ENCODE results near the gene SMNDC1. TPM values are rescaled to one million over a fixed set of nuclear protein-coding genes. Genes with fewer than 3 reads are reported as not detected.

SMNDC1 gene
- 1 to 10 TPM; 7.5 to 7.6 TPM for total RNA-seq

DNA sequence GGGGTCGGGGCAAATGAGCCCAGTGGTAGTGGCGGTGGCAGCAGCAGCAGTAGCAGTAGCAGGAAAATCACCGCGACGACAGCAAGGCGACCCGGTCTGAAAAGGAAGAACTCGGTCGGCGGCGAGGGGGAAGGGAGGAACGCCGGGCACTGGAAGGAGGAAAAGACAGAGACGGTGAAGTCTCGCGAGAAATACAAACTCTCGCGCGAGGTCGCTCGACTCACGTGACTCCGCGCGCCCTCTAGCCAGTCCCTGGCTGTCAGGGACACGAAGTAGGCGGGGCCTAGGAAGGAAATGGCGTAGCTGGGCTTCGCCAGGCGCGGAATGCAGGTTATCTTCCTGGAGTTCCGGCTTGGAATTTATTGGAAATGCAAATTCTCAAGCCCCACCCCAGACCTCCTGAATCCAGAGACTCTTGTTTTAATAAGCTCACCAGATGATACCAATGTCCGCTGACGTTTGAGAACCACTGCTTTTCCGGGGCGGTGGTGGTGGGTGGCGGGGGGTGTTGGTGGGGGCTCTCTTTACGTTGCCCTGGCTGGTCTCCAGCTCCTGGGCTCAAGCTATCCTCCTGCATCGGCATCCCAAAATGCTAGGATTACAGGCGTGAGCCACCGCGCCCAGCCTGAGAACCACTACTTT is at the start of gene SMNDC1:
SMNDC1 (minus strand) TSS at position 141 of the 642 bp plus-strand sequence. CDS start 1,333 bp downstream, outside the sequence.
- Histone ChIP-seq H3K9me3 (no peaks in the 10 kb centered on the region), H3K36me3 (replicated peaks in 1 of 2; ENCODE audit: insufficient read depth in 1 of 2, low read depth in 2 of 2) (peaks cover 0 to 2% of the 10 kb centered on the region in 2 donors), H3K27me3 (no peaks in the 10 kb centered on the region), H3K4me1 (peaks cover 49% of the 10 kb centered on the region), H3K4me3 (peak within 1 kb of the TSS; percentile 62 to 83), H3K27ac (peak within 1 kb of the TSS; percentile 71 to 95 (median 90))
- ATAC-seq: peak; percentile 96
- 0% methylated on average over 42 of the region's 42 CpGs for WGBS, 2 donors
- TF ChIP-seq, protein P1, sequence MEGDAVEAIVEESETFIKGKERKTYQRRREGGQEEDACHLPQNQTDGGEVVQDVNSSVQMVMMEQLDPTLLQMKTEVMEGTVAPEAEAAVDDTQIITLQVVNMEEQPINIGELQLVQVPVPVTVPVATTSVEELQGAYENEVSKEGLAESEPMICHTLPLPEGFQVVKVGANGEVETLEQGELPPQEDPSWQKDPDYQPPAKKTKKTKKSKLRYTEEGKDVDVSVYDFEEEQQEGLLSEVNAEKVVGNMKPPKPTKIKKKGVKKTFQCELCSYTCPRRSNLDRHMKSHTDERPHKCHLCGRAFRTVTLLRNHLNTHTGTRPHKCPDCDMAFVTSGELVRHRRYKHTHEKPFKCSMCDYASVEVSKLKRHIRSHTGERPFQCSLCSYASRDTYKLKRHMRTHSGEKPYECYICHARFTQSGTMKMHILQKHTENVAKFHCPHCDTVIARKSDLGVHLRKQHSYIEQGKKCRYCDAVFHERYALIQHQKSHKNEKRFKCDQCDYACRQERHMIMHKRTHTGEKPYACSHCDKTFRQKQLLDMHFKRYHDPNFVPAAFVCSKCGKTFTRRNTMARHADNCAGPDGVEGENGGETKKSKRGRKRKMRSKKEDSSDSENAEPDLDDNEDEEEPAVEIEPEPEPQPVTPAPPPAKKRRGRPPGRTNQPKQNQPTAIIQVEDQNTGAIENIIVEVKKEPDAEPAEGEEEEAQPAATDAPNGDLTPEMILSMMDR (IDR thresholded peaks at IDR 0.05): peak in 1 of 7 experiments; percentile 21
- peak; percentile 44 to 83 (median 83) for TF ChIP-seq POLR2A (IDR thresholded peaks at IDR 0.05)
- intact Hi-C loops (cut with DNase I): no loop called here
- peak; percentile 99 for DNase-seq

DNA sequence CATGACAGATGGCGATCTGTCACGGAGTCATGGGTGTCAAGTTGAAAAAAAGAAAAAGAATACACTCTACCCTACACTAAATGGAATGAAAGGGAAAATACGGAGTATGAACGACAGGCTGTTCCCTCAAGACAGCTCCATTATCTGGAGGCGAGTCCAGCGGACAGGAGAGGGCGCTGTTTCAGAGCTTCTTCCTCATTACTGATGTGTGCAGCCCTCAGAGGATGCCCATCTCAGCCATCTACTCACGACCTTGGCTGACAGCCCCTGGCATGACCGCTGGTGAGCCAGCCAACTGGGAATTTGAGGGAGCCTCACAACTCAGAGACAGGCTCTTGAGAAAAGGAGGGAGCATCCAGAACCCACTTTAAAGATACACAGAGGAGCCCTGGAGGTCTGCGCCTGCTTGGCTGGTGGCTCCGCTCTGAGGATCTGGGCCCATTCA is 49.6 kb upstream of the SMNDC1 start:
- H3K27ac ChIP-seq: no peak overlapping the region
- H3K4me1 ChIP-seq: peaks cover 10% of the 10 kb centered on the region
- DNase-seq (peak; percentile 75 to 83 (median 80)), ATAC-seq (peak; percentile 67)
- H3K27me3 ChIP-seq: no peaks in the 10 kb centered on the region
- intact Hi-C loops (cut with DNase I): loop anchor here (10.0 kb wide), 1 partner anchor 190 kb away; no protein-coding TSS in a partner anchor
- 10 to 27% methylated on average over 9 to 11 of the region's 11 CpGs for WGBS, 2 donors
- no peaks in the 10 kb centered on the region for H3K9me3 ChIP-seq
- H3K36me3 ChIP-seq (replicated peaks in 1 of 2; ENCODE audit: insufficient read depth in 1 of 2, low read depth in 2 of 2): no peaks in the 10 kb centered on the region
- TF ChIP-seq POLR2A (IDR thresholded peaks at IDR 0.05): no peak
- TF ChIP-seq, protein P1 (IDR thresholded peaks at IDR 0.05): peak; percentile 42 to 79 (median 63)
- no peak overlapping the region for H3K4me3 ChIP-seq

DNA sequence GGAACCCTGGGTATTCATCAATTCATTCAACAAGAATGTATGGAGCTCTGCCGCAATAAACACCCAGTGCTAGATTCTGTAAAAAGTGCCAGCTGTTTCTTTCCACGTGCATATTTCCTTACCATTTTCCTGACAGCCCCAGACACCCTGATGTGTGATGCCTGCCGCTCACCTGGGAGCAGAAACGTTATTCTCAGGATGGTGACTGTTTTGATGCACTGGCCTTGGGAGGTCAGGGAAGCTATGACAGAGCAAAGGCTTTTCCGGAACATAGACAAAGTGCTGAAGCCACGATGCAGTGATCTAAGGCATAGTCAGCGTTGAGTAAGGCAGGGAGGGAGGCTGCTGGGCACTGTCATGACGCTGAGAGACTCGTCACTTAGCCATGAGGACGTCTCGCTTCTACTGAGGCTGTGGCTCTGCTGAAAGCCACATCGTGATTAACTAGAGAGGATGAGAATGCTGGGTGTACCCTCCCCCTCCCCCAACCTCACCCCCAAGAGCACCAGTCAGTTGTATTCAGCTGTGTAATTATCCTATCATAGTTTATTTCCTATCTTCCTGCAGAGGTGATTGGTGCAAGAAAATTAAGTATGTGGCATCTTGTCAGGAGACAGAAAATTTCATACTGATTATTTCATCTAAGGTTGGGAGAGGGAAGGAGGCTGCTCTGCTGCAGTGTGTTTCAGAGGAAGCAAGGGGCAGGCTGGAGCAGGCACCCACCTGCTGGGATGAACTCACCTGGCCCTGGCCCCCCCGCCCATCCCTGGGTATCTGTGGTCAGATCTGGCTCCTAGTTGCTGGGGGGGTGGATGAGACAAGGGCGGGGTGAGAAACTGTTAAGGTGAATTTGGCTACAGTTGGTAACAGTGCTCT is 48.8 kb upstream of the SMNDC1 start:
- no peaks in the 10 kb centered on the region for H3K36me3 ChIP-seq (replicated peaks in 1 of 2; ENCODE audit: insufficient read depth in 1 of 2, low read depth in 2 of 2)
- no peak for ATAC-seq
- intact Hi-C loops (cut with DNase I): loop anchor here (10.0 kb wide), 1 partner anchor 191 kb away; no protein-coding TSS in a partner anchor
- 23 to 27% methylated on average over 14 of the region's 14 CpGs for WGBS, 2 donors
- no peak for DNase-seq
- peaks cover 4% of the 10 kb centered on the region for H3K4me1 ChIP-seq
- no peaks in the 10 kb centered on the region for H3K27me3 ChIP-seq
- H3K9me3 ChIP-seq: no peaks in the 10 kb centered on the region
- no peak overlapping the region for H3K27ac ChIP-seq
- H3K4me3 ChIP-seq: no peak overlapping the region
- TF ChIP-seq POLR2A (IDR thresholded peaks at IDR 0.05): no peak
- TF ChIP-seq, protein P1 (IDR thresholded peaks at IDR 0.05): no peak

DNA sequence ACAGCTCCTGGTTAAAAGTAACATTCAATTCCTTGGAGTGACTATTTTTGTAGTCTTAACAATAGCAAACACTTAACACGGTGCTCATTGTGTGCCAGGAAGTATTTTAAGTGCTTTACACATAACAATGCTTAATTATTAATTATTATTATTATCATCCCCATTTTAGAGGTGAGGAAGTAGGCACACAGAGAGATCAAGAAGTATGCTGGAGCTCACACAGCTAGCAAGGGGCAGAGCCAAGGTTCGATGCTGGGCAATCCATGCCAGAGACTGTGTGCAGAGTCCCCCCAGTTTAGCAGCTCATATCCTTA is 48.2 kb upstream of the SMNDC1 start:
- intact Hi-C loops (cut with DNase I): loop anchor here (10.0 kb wide), 1 partner anchor 192 kb away; no protein-coding TSS in a partner anchor
- no peak overlapping the region for H3K27ac ChIP-seq
- 26 to 31% methylated on average over 2 of the region's 2 CpGs for WGBS, 2 donors
- peaks cover 4% of the 10 kb centered on the region for H3K4me1 ChIP-seq
- TF ChIP-seq POLR2A (IDR thresholded peaks at IDR 0.05): no peak
- TF ChIP-seq, protein P1 (IDR thresholded peaks at IDR 0.05): no peak
- DNase-seq (no peak), ATAC-seq (no peak)
- H3K9me3 ChIP-seq: no peaks in the 10 kb centered on the region
- H3K36me3 ChIP-seq (replicated peaks in 1 of 2; ENCODE audit: insufficient read depth in 1 of 2, low read depth in 2 of 2): no peaks in the 10 kb centered on the region
- no peak overlapping the region for H3K4me3 ChIP-seq
- H3K27me3 ChIP-seq: no peaks in the 10 kb centered on the region
